ENCODE results near the gene KIAA0825. TPM values are rescaled to one million over a fixed set of nuclear protein-coding genes. Genes with fewer than 3 reads are reported as not detected.
A peak's percentile ranks its signal among the peaks of the same experiment; 100 is the strongest.
"Not testable (repeated sequence)": the region's sequence is repeated elsewhere in the genome, so short reads cannot be mapped to it uniquely, and the experiment has no call there.

KIAA0825 gene
- total RNA-seq, 1 experiment from 2014 or later, result 1.9 TPM

GRCh38 chr5:94620256-94620655 lies 1.9 kb upstream of the KIAA0825 start:
- H3K4me3 ChIP-seq, result no peak overlapping the region
- peaks cover 5% of the 10 kb centered on the region for H3K4me1 ChIP-seq (replicated peaks)
- H3K9me3 ChIP-seq (replicated peaks), result no peaks in the 10 kb centered on the region
- H3K27me3 ChIP-seq (replicated peaks), result no peaks in the 10 kb centered on the region
- H3K27ac ChIP-seq, result no peak overlapping the region
- DNase-seq (ENCODE audit: low read depth in 1 of 2, low spot score in 2 of 2), result no peak
- peaks cover 3% of the 10 kb centered on the region; the same call in 1 of the 2 replicates for H3K36me3 ChIP-seq

GRCh38 chr5:94618029-94618492 lies 343 bp downstream of the KIAA0825 start:
- Histone ChIP-seq H3K36me3 (peaks cover 3% of the 10 kb centered on the region; the same call in 1 of the 2 replicates), H3K9me3 (replicated peaks) (no peaks in the 10 kb centered on the region), H3K27ac (no peak overlapping the region), H3K4me3 (peak overlapping the region; percentile 77), H3K27me3 (replicated peaks) (no peaks in the 10 kb centered on the region), H3K4me1 (replicated peaks) (peaks cover 5% of the 10 kb centered on the region)
- DNase-seq (ENCODE audit: low read depth in 1 of 2, low spot score in 2 of 2), result peak; percentile 46 to 68

- H3K9me3 ChIP-seq (replicated peaks), result no peaks in the 10 kb centered on the region
- no peak overlapping the region for H3K27ac ChIP-seq
- no peak overlapping the region for H3K4me3 ChIP-seq
- peaks cover 3% of the 10 kb centered on the region; the same call in 1 of the 2 replicates for H3K36me3 ChIP-seq
- DNase-seq (ENCODE audit: low read depth in 1 of 2, low spot score in 2 of 2), result no peak
- peaks cover 5% of the 10 kb centered on the region for H3K4me1 ChIP-seq (replicated peaks)
- no peaks in the 10 kb centered on the region for H3K27me3 ChIP-seq (replicated peaks)
Measured at GRCh38 chr5:94615862-94616261, 2.5 kb downstream of the KIAA0825 start.

GRCh38 chr5:94614156-94614805 lies 4.1 kb downstream of the KIAA0825 start:
- Histone ChIP-seq H3K4me3 (no peak overlapping the region), H3K36me3 (peaks cover 3% of the 10 kb centered on the region; the same call in 1 of the 2 replicates), H3K27me3 (replicated peaks) (no peaks in the 10 kb centered on the region), H3K9me3 (replicated peaks) (no peaks in the 10 kb centered on the region), H3K4me1 (replicated peaks) (peaks cover 5% of the 10 kb centered on the region), H3K27ac (no peak overlapping the region)
- DNase-seq (ENCODE audit: low read depth in 1 of 2, low spot score in 2 of 2), result no peak

GRCh38 chr5:94613583-94613982 lies 4.8 kb downstream of the KIAA0825 start:
- peaks cover 5% of the 10 kb centered on the region for H3K4me1 ChIP-seq (replicated peaks)
- DNase-seq (ENCODE audit: low read depth in 1 of 2, low spot score in 2 of 2), result no peak
- H3K9me3 ChIP-seq (replicated peaks), result no peaks in the 10 kb centered on the region
- no peak overlapping the region for H3K4me3 ChIP-seq
- no peak overlapping the region for H3K27ac ChIP-seq
- H3K27me3 ChIP-seq (replicated peaks), result no peaks in the 10 kb centered on the region
- H3K36me3 ChIP-seq, result peaks cover under 1% of the 10 kb centered on the region; the same call in 1 of the 2 replicates

- no peak for DNase-seq (ENCODE audit: low read depth in 1 of 2, low spot score in 2 of 2)
- H3K4me1 ChIP-seq (replicated peaks), result no peaks in the 10 kb centered on the region
- H3K36me3 ChIP-seq, result no peaks in the 10 kb centered on the region
- no peak overlapping the region for H3K4me3 ChIP-seq
- H3K9me3 ChIP-seq (replicated peaks), result no peaks in the 10 kb centered on the region
- H3K27me3 ChIP-seq (replicated peaks), result no peaks in the 10 kb centered on the region
- no peak overlapping the region for H3K27ac ChIP-seq
Measured at GRCh38 chr5:94595281-94595840, 23.0 kb downstream of the KIAA0825 start.

- Histone ChIP-seq H3K27me3 (replicated peaks) (no peaks in the 10 kb centered on the region), H3K36me3 (no peaks in the 10 kb centered on the region), H3K9me3 (replicated peaks) (no peaks in the 10 kb centered on the region), H3K4me1 (replicated peaks) (no peaks in the 10 kb centered on the region), H3K27ac (no peak overlapping the region), H3K4me3 (no peak overlapping the region)
- DNase-seq (ENCODE audit: low read depth in 1 of 2, low spot score in 2 of 2), result no peak
Measured at GRCh38 chr5:94577466-94578245, 40.7 kb downstream of the KIAA0825 start.

GRCh38 chr5:94575196-94575595 lies 43.2 kb downstream of the KIAA0825 start:
- H3K9me3 ChIP-seq (replicated peaks), result no peaks in the 10 kb centered on the region
- no peak for DNase-seq (ENCODE audit: low read depth in 1 of 2, low spot score in 2 of 2)
- H3K4me3 ChIP-seq, result no peak overlapping the region
- no peaks in the 10 kb centered on the region for H3K4me1 ChIP-seq (replicated peaks)
- H3K27ac ChIP-seq, result no peak overlapping the region
- H3K36me3 ChIP-seq, result no peaks in the 10 kb centered on the region
- no peaks in the 10 kb centered on the region for H3K27me3 ChIP-seq (replicated peaks)

- H3K4me1 ChIP-seq (replicated peaks); H3K27ac ChIP-seq; H3K4me3 ChIP-seq; DNase-seq (ENCODE audit: low read depth in 1 of 2, low spot score in 2 of 2); H3K36me3 ChIP-seq; H3K9me3 ChIP-seq (replicated peaks); H3K27me3 ChIP-seq (replicated peaks): not testable (repeated sequence)
Measured at GRCh38 chr5:94573349-94573748, 45.1 kb downstream of the KIAA0825 start.

GRCh38 chr5:94571415-94571814 lies 47.0 kb downstream of the KIAA0825 start:
- H3K36me3 ChIP-seq, result no peaks in the 10 kb centered on the region
- no peaks in the 10 kb centered on the region for H3K27me3 ChIP-seq (replicated peaks)
- H3K27ac ChIP-seq, result no peak overlapping the region
- no peak for DNase-seq (ENCODE audit: low read depth in 1 of 2, low spot score in 2 of 2)
- no peak overlapping the region for H3K4me3 ChIP-seq
- H3K9me3 ChIP-seq (replicated peaks), result no peaks in the 10 kb centered on the region
- no peaks in the 10 kb centered on the region for H3K4me1 ChIP-seq (replicated peaks)

- no peak for DNase-seq (ENCODE audit: low read depth in 1 of 2, low spot score in 2 of 2)
- no peaks in the 10 kb centered on the region for H3K27me3 ChIP-seq (replicated peaks)
- no peak overlapping the region for H3K4me3 ChIP-seq
- H3K36me3 ChIP-seq, result no peaks in the 10 kb centered on the region
- H3K4me1 ChIP-seq (replicated peaks), result no peaks in the 10 kb centered on the region
- H3K27ac ChIP-seq, result no peak overlapping the region
- no peaks in the 10 kb centered on the region for H3K9me3 ChIP-seq (replicated peaks)
Measured at GRCh38 chr5:94564812-94565211, 53.6 kb downstream of the KIAA0825 start.

GRCh38 chr5:94562327-94562971 lies 56.0 kb downstream of the KIAA0825 start:
- Histone ChIP-seq H3K9me3 (replicated peaks) (no peaks in the 10 kb centered on the region), H3K27me3 (replicated peaks) (no peaks in the 10 kb centered on the region), H3K4me1 (replicated peaks) (no peaks in the 10 kb centered on the region), H3K4me3 (no peak overlapping the region), H3K36me3 (no peaks in the 10 kb centered on the region), H3K27ac (no peak overlapping the region)
- no peak for DNase-seq (ENCODE audit: low read depth in 1 of 2, low spot score in 2 of 2)

- Histone ChIP-seq H3K27ac (no peak overlapping the region), H3K27me3 (replicated peaks) (no peaks in the 10 kb centered on the region), H3K9me3 (replicated peaks) (no peaks in the 10 kb centered on the region), H3K4me3 (no peak overlapping the region), H3K36me3 (no peaks in the 10 kb centered on the region), H3K4me1 (replicated peaks) (no peaks in the 10 kb centered on the region)
- DNase-seq (ENCODE audit: low read depth in 1 of 2, low spot score in 2 of 2), result no peak
Measured at GRCh38 chr5:94558028-94558427, 60.4 kb downstream of the KIAA0825 start.

GRCh38 chr5:94551858-94552257 lies 66.5 kb downstream of the KIAA0825 start:
- Histone ChIP-seq H3K4me1 (replicated peaks) (no peaks in the 10 kb centered on the region), H3K27ac (no peak overlapping the region), H3K4me3 (no peak overlapping the region), H3K9me3 (replicated peaks) (no peaks in the 10 kb centered on the region), H3K27me3 (replicated peaks) (no peaks in the 10 kb centered on the region), H3K36me3 (no peaks in the 10 kb centered on the region)
- no peak for DNase-seq (ENCODE audit: low read depth in 1 of 2, low spot score in 2 of 2)
